Activated CD4-positive, alpha-beta memory T cell treated with anti-CD3 and anti-CD28 coated beads for 36 hours (primary cell): Measurements from ENCODE around the gene ADM2. TPM values are rescaled to one million over a fixed set of nuclear protein-coding genes. Genes with fewer than 3 reads are reported as not detected.
"Not testable (repeated sequence)": the region's sequence is repeated elsewhere in the genome, so short reads cannot be mapped to it uniquely, and the experiment has no call there.

Source experiments
- CTCF ChIA-PET: fragments of 350-600 bp; sonication (Branson Sonifier 250); formaldehyde crosslinking; loops from one replicate; lab custom pipeline; 2021; ENCODE audit warnings: antibody characterized with exemption, inconsistent platforms; lab: Charles Lee
- POLR2A ChIA-PET: fragments of 350-600 bp; sonication (Branson Sonifier 250); formaldehyde crosslinking; loops from one replicate; lab custom pipeline; 2021; ENCODE audit warnings: antibody characterized with exemption; lab: Charles Lee
- DNase-seq: peaks from one replicate; pipeline ENCODE4 v3.0.0-alpha.2; 2020
- H3K27ac Mint-ChIP-seq: one replicate; pipeline ENCODE4 v1.8.0; 2021; ENCODE audit warnings: mixed read lengths
- H3K27me3 Mint-ChIP-seq: one replicate; pipeline ENCODE4 v1.8.0; 2021; ENCODE audit warnings: mixed read lengths
- H3K36me3 Mint-ChIP-seq: one replicate; pipeline ENCODE4 v1.8.0; 2021; ENCODE audit warnings: mixed read lengths
- H3K4me1 Mint-ChIP-seq: one replicate; pipeline ENCODE4 v1.8.0; 2021; ENCODE audit warnings: low read depth, mixed read lengths
- H3K4me3 Mint-ChIP-seq: one replicate; pipeline ENCODE4 v1.8.0; 2021; ENCODE audit warnings: mild to moderate bottlenecking, mixed read lengths
- H3K9me3 Mint-ChIP-seq: one replicate; pipeline ENCODE4 v1.8.0; 2021; ENCODE audit warnings: mixed read lengths
- intact Hi-C: fragments of 100-400 bp; cut with micrococcal nuclease; formaldehyde crosslinking; loops from one replicate; pipeline ENCODE4 v1.15.1; 2023
- total RNA-seq, 2 experiments: library from RNA; stranded (reverse); gene quantifications; one replicate each; pipeline ENCODE4 v1.2.3, GENCODE V29; 2021

ADM2 gene, protein sequence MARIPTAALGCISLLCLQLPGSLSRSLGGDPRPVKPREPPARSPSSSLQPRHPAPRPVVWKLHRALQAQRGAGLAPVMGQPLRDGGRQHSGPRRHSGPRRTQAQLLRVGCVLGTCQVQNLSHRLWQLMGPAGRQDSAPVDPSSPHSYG
- total RNA-seq = 1 to 10 TPM; 7.3 to 7.4 TPM

DNA sequence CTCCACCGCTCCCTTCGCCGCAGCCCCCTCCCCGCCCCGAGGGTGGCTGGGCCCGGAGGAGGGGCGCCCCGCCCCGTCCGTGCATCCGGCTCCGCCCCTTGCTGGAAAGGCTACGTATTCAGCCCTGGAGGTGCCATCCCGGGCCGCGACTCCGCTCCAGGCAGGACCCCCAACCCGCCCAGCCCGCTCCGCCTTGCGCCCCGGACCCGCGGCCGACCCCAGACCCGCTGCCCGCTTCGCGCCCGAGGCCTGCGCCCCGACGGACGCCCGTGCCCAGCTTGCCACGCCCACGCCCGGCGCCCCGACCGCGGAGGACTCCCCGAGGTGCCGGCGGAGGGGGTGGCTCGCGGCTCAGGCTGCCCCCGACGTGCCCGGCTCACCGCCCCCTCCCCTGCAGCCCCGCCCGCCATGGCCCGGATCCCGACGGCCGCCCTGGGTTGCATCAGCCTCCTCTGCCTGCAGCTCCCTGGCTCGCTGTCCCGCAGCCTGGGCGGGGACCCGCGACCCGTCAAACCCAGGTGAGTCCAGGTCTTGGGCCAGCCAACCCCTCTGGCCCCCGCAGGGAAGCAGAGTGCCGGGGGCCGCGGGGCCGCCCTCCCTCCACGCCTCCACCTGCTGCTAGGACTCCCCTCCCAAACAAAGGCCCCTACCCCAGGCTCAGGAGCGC lies at the start of gene ADM2:
TSS of gene ADM2 (plus strand) at position 104 of the 667 bp plus-strand sequence. CDS start at position 409, 305 bp downstream.
- Mint-ChIP-seq H3K4me3 (peak within 1 kb of the TSS; percentile 79), H3K27me3 (peaks cover 3% of the 10 kb centered on the region), H3K36me3 (peaks cover 2% of the 10 kb centered on the region), H3K27ac (no peak within 1 kb of the TSS), H3K9me3 (no peaks in the 10 kb centered on the region), H3K4me1 (peaks cover 3% of the 10 kb centered on the region)
- DNase-seq = peak; percentile 80
- intact Hi-C loops = no loop called here
- CTCF ChIA-PET = interaction anchor here (2.7 kb wide), 1 partner anchor 16 kb away, joined by 15 read pairs; no protein-coding TSS in a partner anchor
- POLR2A ChIA-PET = interaction anchor here (1.0 to 1.5 kb wide), 2 partner anchors 11 to 44 kb away, joined by 3 to 4 read pairs; partner anchors contain the start of gene SCO2

DNA sequence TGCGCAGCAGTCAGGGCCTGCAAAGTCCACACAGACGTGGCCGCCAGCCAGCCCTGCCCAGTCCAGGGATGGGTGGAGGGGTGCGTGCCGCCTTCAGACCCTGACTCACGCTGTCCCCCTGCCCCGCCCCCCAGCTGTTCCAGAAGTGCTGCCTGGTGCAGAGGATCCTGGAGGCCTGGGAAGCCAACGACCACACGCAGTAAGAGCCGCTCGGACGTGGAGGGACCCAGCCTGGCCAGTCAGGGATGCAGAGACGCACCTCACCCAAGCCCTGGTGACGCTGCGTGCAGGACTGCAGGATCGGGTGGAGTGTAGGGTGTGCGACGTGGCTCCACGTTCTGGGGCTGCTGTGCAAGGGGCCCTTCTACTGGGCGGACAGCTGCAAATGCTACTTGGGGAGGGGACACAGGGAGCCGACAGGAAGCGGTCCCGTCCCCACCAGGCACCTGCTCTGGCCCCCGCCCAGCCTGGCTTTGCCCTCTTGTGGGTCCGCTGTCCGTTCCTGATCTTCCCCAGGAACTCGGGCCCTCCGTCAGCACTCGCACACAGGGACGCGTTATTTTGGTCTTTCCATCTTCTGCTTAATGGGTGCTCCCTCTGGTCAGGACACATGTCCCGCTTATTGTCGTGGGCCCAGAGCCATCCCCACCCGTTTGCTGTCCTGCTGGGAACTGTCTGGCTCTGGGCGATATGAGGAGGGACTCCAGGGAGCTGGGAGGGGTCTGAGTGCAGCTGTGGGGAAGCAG lies 49.0 kb upstream of the ADM2 start:
- H3K4me3 Mint-ChIP-seq = no peak overlapping the region
- intact Hi-C loops = no loop called here
- H3K27me3 Mint-ChIP-seq = no peaks in the 10 kb centered on the region
- ChIA-PET POLR2A (no interaction called here), CTCF (no interaction called here)
- DNase-seq = no peak
- no peaks in the 10 kb centered on the region for H3K4me1 Mint-ChIP-seq
- H3K9me3 Mint-ChIP-seq = no peaks in the 10 kb centered on the region
- peaks cover 26% of the 10 kb centered on the region for H3K36me3 Mint-ChIP-seq
- H3K27ac Mint-ChIP-seq = no peak overlapping the region

DNA sequence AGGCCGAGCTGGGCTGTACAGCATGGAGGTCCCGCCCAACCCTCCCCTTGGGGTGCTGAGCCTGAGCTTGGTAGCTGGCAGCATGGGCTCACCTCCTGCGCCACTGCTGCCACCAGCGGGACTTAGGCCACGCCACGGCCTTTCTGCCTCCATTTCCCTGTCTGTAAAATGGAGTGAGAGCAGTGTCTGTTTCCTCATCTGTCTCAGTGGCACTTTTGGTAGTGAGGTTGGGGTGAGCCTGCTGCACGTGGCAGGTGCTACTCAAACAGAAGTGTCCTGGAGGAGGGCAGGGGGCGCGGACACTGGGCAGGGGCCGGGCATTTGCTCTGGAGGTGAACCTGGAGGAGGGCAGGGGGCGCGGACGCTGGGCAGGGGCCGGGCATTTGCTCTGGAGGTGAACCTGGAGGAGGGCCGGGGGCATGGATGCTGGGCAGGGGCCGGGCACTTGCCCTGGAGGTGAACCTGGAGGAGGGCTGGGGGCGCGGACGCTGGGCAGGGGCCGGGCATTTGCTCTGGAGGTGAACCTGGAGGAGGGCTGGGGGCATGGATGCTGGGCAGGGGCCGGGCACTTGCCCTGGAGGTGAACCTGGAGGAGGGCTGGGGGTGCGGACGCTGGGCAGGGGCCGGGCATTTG lies 48.3 kb upstream of the ADM2 start:
- intact Hi-C loops, H3K4me3 Mint-ChIP-seq, H3K27me3 Mint-ChIP-seq, POLR2A ChIA-PET, DNase-seq, H3K9me3 Mint-ChIP-seq, CTCF ChIA-PET, H3K4me1 Mint-ChIP-seq, H3K27ac Mint-ChIP-seq: not testable (repeated sequence)
- peaks cover 25% of the 10 kb centered on the region for H3K36me3 Mint-ChIP-seq

DNA sequence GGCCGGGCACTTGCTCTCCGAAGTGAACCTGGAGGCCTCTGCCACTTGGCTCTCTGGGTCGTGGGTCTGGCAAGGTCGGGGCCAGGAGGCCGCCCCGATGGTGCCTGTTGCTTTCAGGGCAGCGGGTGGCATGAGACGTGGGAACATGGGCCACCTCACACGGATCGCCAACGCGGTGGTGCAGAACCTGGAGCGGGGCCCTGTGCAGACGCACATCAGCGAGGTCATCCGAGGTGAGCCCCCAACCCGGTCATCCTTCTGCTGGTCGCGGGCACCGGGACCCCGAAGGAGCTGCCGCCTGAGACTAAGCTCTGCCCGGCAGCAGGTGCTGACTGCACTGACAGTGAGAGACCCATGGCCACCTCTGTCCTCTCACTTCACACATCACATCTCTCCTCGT lies 46.5 kb upstream of the ADM2 start:
- ChIA-PET CTCF (no interaction called here), POLR2A (no interaction called here)
- intact Hi-C loops = no loop called here
- Mint-ChIP-seq H3K9me3 (no peaks in the 10 kb centered on the region), H3K4me1 (no peaks in the 10 kb centered on the region), H3K4me3 (no peak overlapping the region), H3K27ac (no peak overlapping the region), H3K27me3 (no peaks in the 10 kb centered on the region), H3K36me3 (peaks cover 16% of the 10 kb centered on the region)
- DNase-seq = no peak

DNA sequence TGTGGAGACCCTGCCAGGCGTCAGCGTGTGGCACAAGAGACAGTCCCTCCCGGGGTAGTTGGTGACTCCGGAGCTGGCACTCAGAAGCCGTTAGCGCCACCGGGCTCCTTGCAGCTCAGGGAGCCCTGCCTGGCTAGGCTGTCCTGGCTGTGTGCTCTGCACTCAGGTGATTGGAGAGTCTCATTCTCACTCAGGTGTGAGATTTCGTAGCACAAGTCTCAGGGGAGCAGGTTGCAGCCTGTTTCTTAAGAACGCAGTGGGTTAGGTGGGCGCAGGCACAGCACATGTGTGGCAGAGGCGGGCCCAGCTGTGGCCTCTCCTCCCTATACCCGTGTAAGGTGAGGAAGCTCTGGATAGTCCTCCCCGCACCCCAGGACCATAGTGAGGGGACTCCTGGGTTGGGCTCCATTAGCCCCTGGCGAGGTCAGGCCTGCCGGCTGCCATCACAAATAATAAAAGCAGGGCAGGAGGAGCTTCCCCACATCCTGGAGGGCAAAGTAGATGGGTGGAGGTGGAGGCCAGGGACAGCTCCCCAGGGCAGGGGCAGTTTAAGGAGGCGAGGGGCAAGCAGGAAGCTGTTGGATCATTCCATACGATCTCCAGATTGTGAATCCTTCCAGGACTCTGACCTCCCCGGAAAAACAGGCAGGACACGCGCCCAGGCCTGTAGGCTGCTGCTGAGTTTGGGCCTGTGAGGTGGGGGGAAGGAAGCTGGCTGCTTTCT lies 45.9 kb upstream of the ADM2 start:
- ChIA-PET POLR2A (no interaction called here), CTCF (no interaction called here)
- no peak for DNase-seq
- H3K36me3 Mint-ChIP-seq = peaks cover 14% of the 10 kb centered on the region
- H3K27ac Mint-ChIP-seq = no peak overlapping the region
- H3K27me3 Mint-ChIP-seq = no peaks in the 10 kb centered on the region
- intact Hi-C loops = no loop called here
- no peaks in the 10 kb centered on the region for H3K9me3 Mint-ChIP-seq
- H3K4me1 Mint-ChIP-seq = no peaks in the 10 kb centered on the region
- no peak overlapping the region for H3K4me3 Mint-ChIP-seq

DNA sequence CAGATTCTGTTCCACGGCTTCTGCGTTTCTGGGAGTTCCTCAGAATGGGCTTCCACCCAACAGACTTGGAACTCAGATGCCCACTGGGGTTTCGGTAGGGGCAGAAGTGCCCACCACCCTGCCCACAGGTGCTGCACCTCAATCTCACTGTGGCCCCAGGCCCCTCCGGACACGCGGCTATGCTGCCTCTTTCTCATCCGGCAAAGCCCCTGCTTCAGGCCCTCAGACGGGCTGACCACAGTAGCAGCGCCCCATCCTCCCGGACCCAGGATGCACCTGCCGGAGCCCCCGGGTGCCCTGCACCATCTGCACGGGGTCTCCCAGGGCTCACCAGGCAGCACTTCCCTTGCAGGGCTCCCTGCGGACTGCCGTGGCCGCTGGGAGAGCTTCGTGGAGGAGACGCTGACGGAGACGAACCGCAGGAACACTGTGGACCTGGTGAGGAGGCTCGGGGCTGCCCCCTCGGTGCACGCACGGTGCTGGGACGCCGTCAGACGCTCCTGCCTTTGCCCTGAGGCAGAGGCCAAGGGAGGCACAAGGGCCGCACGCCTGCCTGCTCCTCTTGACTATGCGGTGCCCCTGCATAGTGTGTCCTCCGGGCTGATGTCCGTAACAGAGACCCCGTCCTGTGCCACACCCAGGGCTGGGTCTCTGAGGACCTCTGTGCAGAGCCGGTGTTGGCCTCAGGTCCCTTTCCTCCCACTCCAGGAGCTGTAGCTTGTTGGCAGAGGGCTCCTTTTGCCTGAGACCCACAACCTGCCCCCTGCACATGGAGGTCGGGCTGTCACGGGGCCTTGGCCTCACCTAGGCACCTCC lies 45.1 kb upstream of the ADM2 start:
- no peak for DNase-seq
- POLR2A ChIA-PET = no interaction called here
- H3K36me3 Mint-ChIP-seq = peaks cover 9% of the 10 kb centered on the region
- H3K4me3 Mint-ChIP-seq = no peak overlapping the region
- no peak overlapping the region for H3K27ac Mint-ChIP-seq
- no peaks in the 10 kb centered on the region for H3K27me3 Mint-ChIP-seq
- no peaks in the 10 kb centered on the region for H3K4me1 Mint-ChIP-seq
- CTCF ChIA-PET = no interaction called here
- intact Hi-C loops = no loop called here
- no peaks in the 10 kb centered on the region for H3K9me3 Mint-ChIP-seq

DNA sequence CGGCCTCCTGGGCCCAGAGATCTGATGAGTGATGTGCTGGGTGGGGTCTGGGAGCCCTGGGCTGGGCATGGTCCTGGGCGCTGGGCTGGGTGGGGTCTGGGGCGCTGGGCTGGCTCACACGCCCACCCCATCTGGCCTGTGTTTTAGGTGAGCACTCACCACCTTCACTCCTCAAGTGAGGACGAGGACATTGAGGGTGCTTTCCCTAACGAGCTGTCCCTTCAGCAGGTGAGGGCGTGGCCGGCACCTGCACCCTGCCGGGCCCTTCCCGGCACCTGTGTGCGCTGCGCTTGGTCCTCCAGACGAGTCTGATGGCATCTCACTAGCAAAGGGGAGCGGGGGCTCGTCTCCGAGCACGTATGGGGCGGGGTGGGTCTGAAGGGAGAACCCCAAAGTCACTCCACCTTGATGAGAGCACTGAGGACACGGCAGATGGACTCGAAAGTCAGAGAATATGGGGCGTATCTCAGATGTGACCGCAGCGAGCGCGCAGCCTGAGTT lies 44.5 kb upstream of the ADM2 start:
- Mint-ChIP-seq H3K36me3 (peaks cover 4% of the 10 kb centered on the region), H3K27me3 (no peaks in the 10 kb centered on the region), H3K27ac (no peak overlapping the region), H3K4me3 (no peak overlapping the region), H3K4me1 (no peaks in the 10 kb centered on the region), H3K9me3 (no peaks in the 10 kb centered on the region)
- no peak for DNase-seq
- ChIA-PET CTCF (no interaction called here), POLR2A (no interaction called here)
- intact Hi-C loops = no loop called here

DNA sequence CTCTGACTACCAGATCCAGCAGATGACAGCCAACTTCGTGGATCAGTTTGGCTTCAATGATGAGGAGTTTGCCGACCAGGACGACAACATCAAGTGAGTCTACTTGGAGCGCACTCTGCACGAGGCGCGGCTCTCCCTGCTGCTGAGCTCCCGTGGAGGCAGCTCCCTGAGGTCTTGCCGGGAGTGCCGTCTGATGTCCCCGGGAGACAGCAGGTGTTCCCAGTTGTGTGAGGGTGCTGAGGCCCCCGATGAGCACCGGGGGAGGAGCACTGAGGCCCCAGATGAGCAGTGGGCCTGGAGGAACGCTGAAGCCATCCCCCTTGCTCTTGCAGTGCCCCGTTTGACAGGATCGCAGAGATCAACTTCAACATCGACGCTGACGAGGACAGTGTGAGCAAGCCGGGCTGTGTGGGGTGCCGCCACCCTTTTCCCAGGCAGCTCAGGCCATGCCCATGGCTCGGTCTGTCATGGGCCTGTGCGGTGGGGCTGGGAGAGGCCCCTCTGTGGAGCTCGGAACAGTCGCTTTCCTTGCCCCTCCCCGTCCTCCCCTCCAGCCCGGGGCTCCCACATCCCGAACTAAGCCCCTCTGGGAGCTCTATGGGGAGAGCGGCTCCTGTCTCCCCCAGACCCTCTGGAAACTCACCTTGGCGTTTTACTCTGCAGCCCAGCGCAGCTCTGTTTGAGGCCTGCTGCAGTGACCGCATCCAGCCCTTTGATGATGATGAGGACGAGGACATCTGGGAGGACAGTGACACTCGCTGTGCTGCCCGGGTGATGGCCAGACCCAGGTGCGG lies 43.6 kb upstream of the ADM2 start:
- Mint-ChIP-seq H3K9me3 (no peaks in the 10 kb centered on the region), H3K4me1 (no peaks in the 10 kb centered on the region), H3K36me3 (peaks cover 4% of the 10 kb centered on the region), H3K27ac (no peak overlapping the region), H3K4me3 (no peak overlapping the region), H3K27me3 (no peaks in the 10 kb centered on the region)
- POLR2A ChIA-PET = no interaction called here
- intact Hi-C loops = no loop called here
- no peak for DNase-seq
- CTCF ChIA-PET = interaction anchor here (0.7 kb wide), 1 partner anchor 194 kb away, joined by 3 read pairs; no protein-coding TSS in a partner anchor

DNA sequence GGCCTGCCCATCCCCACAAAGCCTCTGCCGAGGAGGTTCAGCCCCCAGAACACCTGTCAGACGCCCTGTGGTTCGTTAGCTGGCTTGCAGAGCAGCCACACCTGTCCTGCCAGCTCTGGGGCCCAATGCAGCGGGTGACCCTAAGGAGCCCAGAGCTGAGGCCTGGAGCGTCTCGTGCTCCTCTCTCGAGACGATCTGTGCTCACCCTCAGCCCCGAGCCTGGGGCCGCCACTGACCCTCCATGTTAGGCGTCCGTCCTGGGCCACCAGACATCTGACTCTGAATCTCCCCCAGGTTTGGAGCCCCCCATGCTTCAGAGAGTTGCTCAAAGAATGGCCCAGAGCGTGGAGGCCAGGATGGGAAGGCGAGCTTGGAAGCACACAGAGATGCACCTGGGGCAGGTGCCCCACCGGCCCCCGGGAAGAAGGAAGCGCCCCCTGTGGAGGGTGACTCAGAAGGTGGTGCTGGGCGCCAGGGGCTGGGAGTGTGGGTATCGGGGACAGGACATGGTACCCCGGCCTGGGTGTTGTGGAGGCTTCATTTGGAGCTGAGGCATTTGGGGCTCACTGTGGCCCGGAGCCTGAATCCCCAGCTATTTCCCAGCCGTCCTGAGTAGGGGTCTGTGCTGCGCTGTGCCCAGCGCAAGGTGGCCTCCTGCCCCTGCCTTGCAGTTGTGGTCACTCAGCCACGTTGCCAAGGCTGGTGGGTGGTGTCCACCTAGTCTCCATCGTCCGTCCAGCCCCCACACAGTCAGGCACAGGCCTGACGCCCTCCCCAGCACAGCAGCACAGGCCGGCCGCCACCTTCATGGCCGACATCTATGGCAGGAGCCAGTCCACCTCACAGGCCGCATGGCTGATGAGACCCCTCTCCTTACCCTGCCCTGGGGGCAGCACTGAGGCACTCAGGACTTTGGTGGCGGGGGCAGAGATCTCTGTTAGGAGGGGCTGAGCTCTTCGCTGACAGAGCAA lies 42.8 kb upstream of the ADM2 start:
- Mint-ChIP-seq H3K27ac (no peak overlapping the region), H3K4me3 (no peak overlapping the region), H3K9me3 (no peaks in the 10 kb centered on the region), H3K27me3 (no peaks in the 10 kb centered on the region), H3K36me3 (peaks cover 8% of the 10 kb centered on the region), H3K4me1 (no peaks in the 10 kb centered on the region)
- POLR2A ChIA-PET = no interaction called here
- intact Hi-C loops = no loop called here
- no peak for DNase-seq
- CTCF ChIA-PET = interaction anchor here (0.7 kb wide), 1 partner anchor 195 kb away, joined by 3 read pairs; no protein-coding TSS in a partner anchor
